NCI-H1092 (cell line): ENCODE data around the gene FAM161B.
A peak's percentile ranks its signal among the peaks of the same experiment; 100 is the strongest.
"Not testable (repeated sequence)": the region's sequence is repeated elsewhere in the genome, so short reads cannot be mapped to it uniquely, and the experiment has no call there.

ENCODE experiments used
- DNase-seq: peaks from one replicate; lab custom pipeline; 2025; lab: John Stamatoyannopoulos, UW

Gene FAM161B

GRCh38 chr14:73944432-73945158 lies 5.3 kb downstream of the FAM161B start:
- no peak for DNase-seq

DNA sequence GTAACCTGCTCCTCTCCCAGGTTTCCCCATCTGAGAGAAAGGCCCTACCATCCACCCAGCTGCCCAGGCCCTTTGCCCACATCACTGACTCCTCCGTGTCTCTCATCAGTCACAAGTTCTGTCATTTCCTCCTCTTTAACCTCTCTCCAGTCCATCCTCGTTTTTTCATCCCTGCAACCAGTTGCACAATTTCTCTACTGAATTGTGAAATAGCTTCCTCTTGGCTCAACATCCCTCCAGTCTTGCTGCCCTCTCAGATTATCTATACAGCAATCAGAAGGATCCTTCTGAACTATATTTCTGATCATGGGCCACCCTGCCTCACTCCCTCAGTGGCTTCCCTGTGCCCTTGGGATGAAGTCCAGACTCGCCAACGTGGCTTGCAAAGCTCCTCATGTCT lies 6.8 kb downstream of the FAM161B start:
- DNase-seq: no peak

GRCh38 chr14:73942180-73942579 lies 7.7 kb downstream of the FAM161B start:
- no peak for DNase-seq

GRCh38 chr14:73937012-73937411 lies 12.9 kb downstream of the FAM161B start:
- DNase-seq: no peak

DNA sequence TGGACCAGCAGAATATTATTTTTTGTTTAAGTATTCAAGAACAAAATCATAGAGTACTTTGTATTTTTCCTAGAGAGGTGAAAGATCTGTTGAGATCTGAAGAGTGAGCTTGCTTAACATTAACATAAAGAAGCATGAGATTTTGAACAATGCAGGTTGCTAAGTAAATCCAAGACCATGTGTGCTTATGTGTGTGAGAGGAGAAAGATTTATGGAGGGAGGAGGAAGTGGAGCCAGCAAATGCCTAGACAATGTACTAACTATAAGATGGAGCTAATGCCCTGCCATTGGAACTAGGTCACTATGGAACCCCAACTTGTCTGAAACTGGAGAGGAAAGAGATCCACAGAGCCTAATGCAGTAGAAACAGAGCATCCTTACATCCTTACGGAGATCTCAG lies 13.3 kb downstream of the FAM161B start:
- no peak for DNase-seq

GRCh38 chr14:73935666-73936065 lies 14.2 kb downstream of the FAM161B start:
- DNase-seq: no peak

GRCh38 chr14:73924337-73924736 lies 25.6 kb downstream of the FAM161B start:
- no peak for DNase-seq

DNA sequence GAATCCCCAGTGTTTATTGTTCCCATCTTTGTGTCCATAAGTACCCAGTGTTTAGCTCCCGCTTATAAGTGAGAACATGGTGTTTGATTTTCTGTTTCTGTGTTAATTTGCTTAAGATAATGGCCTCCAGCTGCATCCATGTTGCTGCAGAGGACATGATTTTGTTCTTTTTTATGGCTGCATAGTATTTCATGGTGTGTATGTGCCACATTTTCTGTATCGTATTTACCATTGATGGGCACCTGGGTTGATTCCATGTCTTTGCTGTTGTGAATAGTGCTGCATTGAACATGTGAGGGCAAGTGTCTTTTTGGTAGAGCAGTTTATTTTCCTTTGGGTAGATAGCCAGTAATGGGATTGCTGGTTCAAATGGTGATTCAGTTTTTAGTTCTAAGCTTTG lies 30.4 kb downstream of the FAM161B start:
- DNase-seq: not testable (repeated sequence)

GRCh38 chr14:73916324-73916723 lies 33.6 kb downstream of the FAM161B start:
- no peak for DNase-seq

DNA sequence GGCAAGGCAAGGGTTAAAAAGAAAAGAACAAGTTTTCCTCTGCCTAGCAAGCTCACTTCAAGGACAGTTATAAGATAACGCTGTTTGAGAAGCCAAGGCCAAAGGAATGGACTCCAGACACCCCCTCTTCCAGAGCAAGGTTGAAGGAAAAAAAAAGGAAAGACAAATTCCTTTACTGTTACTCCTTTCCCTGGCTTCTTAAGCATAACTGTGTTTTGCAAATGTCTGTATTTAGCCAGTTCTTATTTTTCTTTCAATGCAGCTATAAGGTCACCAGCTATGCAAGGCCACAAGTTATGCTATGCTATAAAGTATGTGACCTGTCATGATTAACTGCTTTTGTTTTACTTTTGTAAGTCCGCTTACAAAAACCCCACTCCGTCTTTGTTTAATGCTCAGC lies 36.6 kb downstream of the FAM161B start:
- no peak for DNase-seq

GRCh38 chr14:73909681-73910080 lies 40.2 kb downstream of the FAM161B start:
- DNase-seq: no peak

GRCh38 chr14:73903028-73903427 lies 46.9 kb downstream of the FAM161B start:
- DNase-seq: no peak

DNA sequence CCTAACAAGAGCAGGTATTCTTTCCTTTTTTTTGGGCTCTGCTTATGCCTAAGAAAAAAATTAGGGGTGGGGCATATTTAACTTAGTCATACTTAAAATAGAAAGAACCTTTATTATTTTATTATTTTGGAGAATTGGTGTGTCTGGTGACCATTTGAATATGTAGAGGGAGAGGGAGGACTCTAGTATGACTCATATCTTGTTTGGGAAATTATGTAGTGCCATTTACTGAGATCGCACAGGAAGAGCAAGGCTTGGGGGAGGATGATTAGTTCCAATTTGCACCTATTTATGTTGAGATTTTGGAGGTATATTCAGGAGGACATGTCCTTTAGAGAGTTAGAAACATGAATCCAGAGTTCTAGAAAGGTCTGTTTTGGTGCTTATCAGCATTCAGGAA lies 53.4 kb downstream of the FAM161B start:
- no peak for DNase-seq

DNA sequence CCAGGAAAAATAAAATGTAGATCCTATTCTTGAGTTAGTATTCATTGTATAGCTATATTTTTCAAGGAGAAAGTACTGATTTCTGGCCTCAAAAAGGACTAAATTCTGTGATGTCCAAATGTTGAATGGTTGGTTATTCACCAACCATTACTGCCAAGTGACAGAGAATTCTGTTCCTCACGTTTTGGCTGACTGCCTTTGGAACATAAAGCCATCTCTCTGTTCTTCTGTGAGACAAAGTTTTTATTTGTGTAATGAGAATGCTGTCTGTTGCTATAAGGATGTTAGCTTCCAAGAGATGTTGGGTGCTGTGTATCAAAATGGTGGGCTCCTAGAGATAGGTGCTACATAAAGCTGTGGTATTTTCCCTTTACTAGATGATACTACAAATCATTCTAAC lies 54.0 kb downstream of the FAM161B start:
- DNase-seq: no peak

DNA sequence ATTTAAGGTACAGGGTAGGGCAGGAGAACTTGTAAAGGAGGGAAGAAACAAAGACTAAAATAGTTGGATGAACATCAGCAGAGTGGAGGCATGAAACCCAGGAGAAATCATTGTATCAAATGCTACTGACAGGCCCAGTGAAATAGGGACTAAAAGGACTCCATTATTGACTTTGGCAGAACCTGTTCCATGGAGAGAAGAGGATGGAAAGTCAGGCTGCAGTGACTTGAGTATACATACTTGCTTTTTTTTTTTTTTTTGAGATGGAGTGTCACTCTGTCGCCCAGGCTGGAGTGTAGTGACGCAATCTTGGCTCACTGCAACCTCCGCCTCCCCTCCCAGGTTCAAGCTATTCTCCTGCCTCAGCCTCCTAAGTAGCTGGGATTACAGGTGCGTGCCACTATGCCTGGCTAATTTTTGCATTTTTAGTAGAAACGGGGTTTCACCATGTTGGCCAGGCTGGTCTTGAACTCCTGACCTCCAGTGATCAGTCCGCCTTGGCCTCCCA lies 55.7 kb downstream of the FAM161B start:
- not testable (repeated sequence) for DNase-seq

DNA sequence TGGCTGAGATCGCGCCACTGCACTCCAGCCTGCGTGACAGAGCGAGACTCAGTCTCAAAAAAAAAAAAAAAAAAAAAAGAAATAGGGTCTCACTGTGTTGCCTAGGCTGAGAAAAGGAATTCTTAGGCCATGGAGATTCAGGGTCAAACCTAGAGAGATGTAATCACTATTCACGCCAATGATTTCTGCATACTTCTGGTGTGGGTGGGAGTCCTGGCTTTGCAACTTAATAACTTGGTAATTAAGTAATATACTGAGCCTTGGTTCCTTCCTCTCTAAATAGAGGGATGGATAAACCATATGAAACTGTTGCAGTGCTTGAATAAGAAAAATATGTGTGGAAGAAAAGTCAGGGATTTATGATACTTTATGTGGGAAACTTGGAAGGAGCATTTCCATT lies 60.5 kb downstream of the FAM161B start:
- no peak for DNase-seq

- no peak for DNase-seq
These were observed 60.9 kb downstream of the FAM161B start for GRCh38 chr14:73888971-73889370.

GRCh38 chr14:73888460-73888725 lies 61.5 kb downstream of the FAM161B start:
- no peak for DNase-seq

GRCh38 chr14:73887694-73888459 lies 62.0 kb downstream of the FAM161B start:
- no peak for DNase-seq

DNA sequence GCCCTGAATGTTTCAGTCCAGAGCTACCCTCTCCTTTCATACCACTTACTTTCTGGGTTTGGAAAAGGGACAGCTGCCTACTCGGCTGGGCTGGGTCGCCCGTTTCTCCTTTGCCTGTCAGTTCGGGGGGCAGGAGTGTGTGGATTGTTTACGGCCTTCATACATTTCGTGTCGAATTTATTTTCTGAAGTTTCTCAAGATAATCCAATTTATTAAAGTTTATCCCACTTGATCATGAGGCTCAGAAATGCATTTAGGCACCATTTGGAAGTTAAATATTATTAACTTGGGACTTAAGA lies 62.6 kb downstream of the FAM161B start:
- DNase-seq: no peak

GRCh38 chr14:73886449-73887317 lies 63.2 kb downstream of the FAM161B start, which contains the start of gene ZNF410:
Gene ZNF410 (plus strand): TSS chr14:73886859. CDS start chr14:73892176, 5,317 bp downstream.
- peak; percentile 62 for DNase-seq

DNA sequence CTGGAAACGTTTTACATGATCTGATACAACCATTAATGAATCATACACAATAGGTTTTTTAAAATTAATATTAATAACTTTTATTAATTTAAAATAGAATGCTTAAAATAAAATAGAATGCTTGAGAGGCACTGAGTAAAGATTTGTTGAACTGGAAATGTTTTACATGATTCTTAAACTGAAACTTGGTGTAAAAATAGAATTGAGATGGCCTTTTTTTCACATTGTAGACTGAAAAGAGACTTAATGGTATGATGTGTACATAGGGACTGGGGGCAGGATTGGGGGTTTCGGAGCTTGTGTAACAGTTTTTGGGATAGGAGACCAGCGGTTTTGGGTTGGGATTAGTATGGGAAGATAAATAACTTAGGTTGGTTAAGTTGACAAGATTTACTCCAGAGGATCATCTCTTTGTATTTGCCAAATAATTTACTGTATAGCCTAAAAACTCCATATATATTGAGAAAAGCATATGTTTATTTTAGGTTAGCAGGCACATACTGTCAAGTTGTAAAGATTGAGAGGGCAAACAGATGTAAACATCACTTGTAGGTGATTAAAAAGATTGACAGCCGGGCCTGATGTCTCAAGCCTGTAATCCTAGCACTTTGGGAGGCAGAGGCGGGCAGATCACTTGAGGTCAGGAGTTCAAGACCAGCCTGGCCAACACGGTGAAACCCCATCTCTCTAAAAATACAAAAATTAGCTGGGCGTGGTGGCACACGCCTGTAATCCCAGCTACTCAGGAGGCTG lies 65.3 kb downstream of the FAM161B start:
- no peak for DNase-seq
